Uterus (tissue), 4 donors: ENCODE measurements around the gene PNCK. TPM values are rescaled to one million over a fixed set of nuclear protein-coding genes. Genes with fewer than 3 reads are reported as not detected.

Experiments used
- DNase-seq, 2 donors: peaks; one replicate each; pipeline ENCODE4 v3.0.0-alpha.2; 2019 to 2020
- H3K27ac ChIP-seq, 2 donors: fragments of 200-600 bp; sonication (generic); 1 replicate in 1 of 2; 2 replicates in 1 of 2; pipeline ENCODE4 v1.5.1; 2016 to 2018
- H3K27me3 ChIP-seq, 2 donors: fragments of 200-600 bp; sonication (generic); one replicate each; pipeline ENCODE4 v1.5.1; 2018 to 2019; ENCODE audit warnings: control low read depth in 1 of 2
- H3K36me3 ChIP-seq, 2 donors: fragments of 200-600 bp; sonication (generic); one replicate each; pipeline ENCODE4 v1.5.1; 2019; ENCODE audit warnings: control low read depth in 1 of 2
- H3K4me1 ChIP-seq, 2 donors: fragments of 200-600 bp; sonication (generic); one replicate each; pipeline ENCODE4 v1.5.1; 2018 to 2019; ENCODE audit warnings: control low read depth in 1 of 2
- H3K4me3 ChIP-seq, 2 donors: fragments of 200-600 bp; sonication (generic); 1 replicate in 1 of 2; 2 replicates in 1 of 2; pipeline ENCODE4 v1.5.1; 2018 to 2019; ENCODE audit warnings: mild to moderate bottlenecking in 1 of 2
- H3K9me3 ChIP-seq, 2 donors: fragments of 200-600 bp; sonication (generic); one replicate each; pipeline ENCODE4 v1.5.1; 2019; ENCODE audit warnings: control low read depth in 1 of 2
- CTCF ChIP-seq, 4 experiments: fragments of 200-600 bp in 2 of 4; fragments of 450-650 bp in 2 of 4; sonication (generic) in 2 of 4; IDR thresholded peaks; one replicate each; pipeline ENCODE4 v1.5.1; 2016 to 2019; ENCODE audit warnings: antibody characterized with exemption in 4 of 4, mild to moderate bottlenecking in 2 of 4, moderate library complexity in 1 of 4
- POLR2A ChIP-seq, 2 donors: fragments of 450-650 bp; IDR thresholded peaks; one replicate each; pipeline ENCODE4 v1.6.1; 2016; ENCODE audit warnings: antibody characterized with exemption in 2 of 2, mild to moderate bottlenecking in 1 of 2, moderate library complexity in 1 of 2
- intact Hi-C: fragments of 100-400 bp; cut with DNase I; formaldehyde crosslinking; loops from one replicate; pipeline ENCODE4 v1.15.1; 2023; ENCODE audit warnings: low total_unique reads
- total RNA-seq, 4 donors: library from RNA; depleted of rRNA in 3 of 4; stranded (reverse); fragments of >200 nt in 3 of 4; gene quantifications; one replicate each; pipeline versions ENCODE4 v1.1.0 to v1.2.4, GENCODE V29; 2014 to 2023
- donor health status: DM: yes; HTN: yes; CAD: no.

The PNCK gene
- total RNA-seq, 4 donors from 2014 or later: 1.8 to 8.5 (median 5.9) TPM; not detected in 1

DNA sequence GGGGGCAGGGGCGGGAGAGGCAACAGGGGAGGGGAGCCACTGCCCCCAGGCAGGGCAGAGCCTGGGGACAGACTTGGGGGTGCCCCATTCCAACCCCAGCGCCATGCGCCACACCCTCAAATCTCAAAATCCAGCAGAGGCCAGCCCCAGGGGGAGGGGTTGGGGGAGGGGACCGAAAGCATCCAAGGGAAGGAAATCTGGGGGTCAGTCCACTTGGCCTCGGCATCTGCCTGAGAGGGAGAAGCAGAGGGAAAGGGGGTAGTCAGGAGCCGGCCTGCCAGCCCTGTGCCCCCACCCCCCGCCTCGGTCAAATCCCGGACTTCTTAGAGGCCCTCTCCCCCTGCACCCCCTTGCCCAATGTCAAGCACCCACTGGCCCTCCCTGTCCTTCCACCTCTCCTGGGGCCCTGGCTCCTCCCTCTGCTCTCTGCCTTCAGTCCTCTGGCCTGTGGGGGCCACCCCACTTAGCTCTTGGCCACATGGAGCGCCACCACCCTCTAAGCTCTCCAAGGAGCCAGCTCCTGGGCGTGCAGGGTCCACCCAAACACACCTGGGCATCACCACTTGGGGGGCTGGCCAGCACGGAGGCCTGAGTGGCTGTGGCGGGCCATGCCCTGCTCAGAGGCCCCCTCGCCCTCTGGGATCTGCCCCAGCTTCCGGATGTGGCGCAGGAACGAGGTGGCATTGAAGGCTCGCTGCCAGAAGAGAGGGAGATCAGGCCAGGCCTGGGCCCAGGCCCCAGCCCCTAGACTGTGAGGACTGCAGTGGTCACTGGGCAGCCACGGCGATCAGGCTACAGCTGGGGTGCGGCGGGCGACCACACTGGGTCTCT lies 3.5 kb downstream of the PNCK start:
- no peak for TF ChIP-seq CTCF (IDR thresholded peaks at IDR 0.05)
- TF ChIP-seq POLR2A (IDR thresholded peaks at IDR 0.05): no peak
- no peaks in the 10 kb centered on the region for H3K36me3 ChIP-seq
- intact Hi-C loops: loop anchor here (10.0 kb wide), 1 partner anchor 115 kb away; no protein-coding TSS in a partner anchor
- no peak overlapping the region for H3K27ac ChIP-seq
- H3K27me3 ChIP-seq: peaks cover 0 to 4% of the 10 kb centered on the region in 2 donors
- no peak overlapping the region for H3K4me3 ChIP-seq
- DNase-seq: no peak
- no peaks in the 10 kb centered on the region for H3K4me1 ChIP-seq
- no peaks in the 10 kb centered on the region for H3K9me3 ChIP-seq

GRCh38 chrX:153669174-153669890 lies 4.3 kb downstream of the PNCK start:
- intact Hi-C loops: loop anchor here (10.0 kb wide), 1 partner anchor 115 kb away; no protein-coding TSS in a partner anchor
- Histone ChIP-seq H3K4me3 (no peak overlapping the region), H3K27ac (no peak overlapping the region), H3K9me3 (no peaks in the 10 kb centered on the region), H3K4me1 (no peaks in the 10 kb centered on the region), H3K27me3 (peaks cover 0 to 4% of the 10 kb centered on the region in 2 donors), H3K36me3 (no peaks in the 10 kb centered on the region)
- TF ChIP-seq POLR2A (IDR thresholded peaks at IDR 0.05) (no peak), CTCF (IDR thresholded peaks at IDR 0.05) (peak; percentile 43 to 53 (median 48))
- DNase-seq: no peak

- Histone ChIP-seq H3K27me3 (peaks cover 0 to 5% of the 10 kb centered on the region in 2 donors), H3K36me3 (no peaks in the 10 kb centered on the region), H3K4me1 (no peaks in the 10 kb centered on the region), H3K9me3 (no peaks in the 10 kb centered on the region), H3K27ac (no peak overlapping the region), H3K4me3 (no peak overlapping the region)
- intact Hi-C loops: loop anchor here (10.0 kb wide), 1 partner anchor 114 kb away; no protein-coding TSS in a partner anchor
- no peak for DNase-seq
- TF ChIP-seq CTCF (IDR thresholded peaks at IDR 0.05): no peak
- TF ChIP-seq POLR2A (IDR thresholded peaks at IDR 0.05): no peak
Measured at GRCh38 chrX:153668423-153669173, 5.0 kb downstream of the PNCK start.

- Histone ChIP-seq H3K4me1 (no peaks in the 10 kb centered on the region), H3K27ac (no peak overlapping the region), H3K36me3 (no peaks in the 10 kb centered on the region), H3K4me3 (no peak overlapping the region), H3K9me3 (no peaks in the 10 kb centered on the region), H3K27me3 (peaks cover 0 to 12% of the 10 kb centered on the region in 2 donors)
- peak; percentile 70 to 77 for DNase-seq
- TF ChIP-seq CTCF (IDR thresholded peaks at IDR 0.05): peak; percentile 36 to 64 (median 58)
- no peak for TF ChIP-seq POLR2A (IDR thresholded peaks at IDR 0.05)
- intact Hi-C loops: loop anchor here (10.0 kb wide), 1 partner anchor 113 kb away; no protein-coding TSS in a partner anchor
Measured at GRCh38 chrX:153667956-153668396, 5.6 kb downstream of the PNCK start.
